K562 (cell line): ENCODE results near the gene THAP5. TPM values are rescaled to one million over a fixed set of nuclear protein-coding genes. Genes with fewer than 3 reads are reported as not detected.
A peak's percentile ranks its signal among the peaks of the same experiment; 100 is the strongest.

Experiments
- ATAC-seq: fragments of 200-7000 bp; cut with Tn5 transposase; 3 replicates; pipeline ENCODE4 v1.9.1; 2020; ENCODE audit warnings: moderate library complexity
- BruUV-seq: library from RNA; stranded (reverse); fragments of 400-500 nt; replicated peaks from 2 replicates; lab custom pipeline; 2021; lab: Mats Ljungman, UMichigan
- CTCF ChIA-PET: fragments of 300-600 bp; formaldehyde crosslinking; extraction: SDS; loops from one replicate; lab custom pipeline; 2021; ENCODE audit warnings: low intra/inter-chr PET ratio; lab: Yijun Ruan, JAX
- POLR2A ChIA-PET: fragments of 300-600, 350-650 bp; sonication (Branson Sonifier 250); formaldehyde crosslinking; extraction: SDS; loops from one replicate; lab custom pipeline; 2021; ENCODE audit warnings: antibody characterized with exemption, inconsistent platforms; lab: Yijun Ruan, JAX
- DNase-seq, 4 experiments: peaks; one replicate each; pipeline versions ENCODE4 v3.0.0 to v3.0.0-alpha.2; 2011 to 2018; ENCODE audit warnings: low spot score in 3 of 4, mixed read lengths in 3 of 4; ENCODE audit errors: extremely low read depth in 1 of 4
- FAIRE-seq: peaks from 2 replicates; lab custom pipeline; 2011; peaks lifted over from hg19 to GRCh38; lab: Jason Lieb, UNC
- H2AFZ ChIP-seq: 2 replicates; pipeline ENCODE4 v1.6.0; 2011; ENCODE audit warnings: low read depth, low read length, control low read depth, inconsistent platforms
- H3K27ac ChIP-seq: fragments of 200-600 bp; 3 replicates; pipeline ENCODE4 v1.8.0; 2011; ENCODE audit warnings: low read depth, mild to moderate bottlenecking, control low read depth, inconsistent platforms, low read length, moderate library complexity, mixed read lengths; ENCODE audit errors: extremely low read depth
- H3K27me3 ChIP-seq, 2 experiments: fragments of 300-600 bp in 1 of 2; 2 replicates in 1 of 2; 3 replicates in 1 of 2; pipeline versions ENCODE4 v1.6.0 to v1.8.0; 2011; ENCODE audit warnings: inconsistent platforms in 2 of 2, low read length in 2 of 2, mild to moderate bottlenecking in 1 of 2, mixed read lengths in 1 of 2, moderate library complexity in 1 of 2; ENCODE audit not compliant: control insufficient read depth in 2 of 2, insufficient read depth in 2 of 2
- H3K36me3 ChIP-seq: fragments of 300-600 bp; 3 replicates; pipeline ENCODE4 v1.8.0; 2011; ENCODE audit warnings: mild to moderate bottlenecking, low read length, inconsistent platforms; ENCODE audit not compliant: control insufficient read depth, insufficient read depth
- H3K4me1 ChIP-seq, 2 experiments: fragments of 200-600 bp in 1 of 2; replicated peaks in 1 of 2; 2 replicates in 1 of 2; 3 replicates in 1 of 2; pipeline versions ENCODE4 v1.5.1 to v1.8.0; 2011; ENCODE audit warnings: inconsistent platforms in 2 of 2, low read length in 2 of 2, mild to moderate bottlenecking in 1 of 2, mixed read lengths in 1 of 2, moderate library complexity in 1 of 2; ENCODE audit not compliant: control insufficient read depth in 2 of 2, insufficient read depth in 2 of 2
- H3K4me2 ChIP-seq: 2 replicates; pipeline ENCODE4 v1.6.1; 2011; ENCODE audit warnings: low read length, control low read depth, inconsistent platforms, mixed read lengths; ENCODE audit not compliant: insufficient read depth
- H3K4me3 ChIP-seq: fragments of 200-600 bp; sonication (generic), shearing (Covaris generic); 2 replicates; pipeline ENCODE4 v1.5.1; 2016; ENCODE audit warnings: control low read depth, inconsistent platforms
- H3K79me2 ChIP-seq: fragments of 200-600 bp; 3 replicates; pipeline ENCODE4 v1.8.0; 2011; ENCODE audit warnings: low read length, inconsistent platforms; ENCODE audit not compliant: control insufficient read depth, insufficient read depth
- H3K9ac ChIP-seq, 2 experiments: 2 replicates each; pipeline versions ENCODE4 v1.6.0 to v1.6.1; 2011; ENCODE audit warnings: low read depth in 2 of 2, low read length in 2 of 2, control low read depth in 1 of 2, inconsistent platforms in 1 of 2, mild to moderate bottlenecking in 1 of 2, mixed read lengths in 1 of 2; ENCODE audit not compliant: insufficient read depth in 1 of 2
- H3K9me1 ChIP-seq: one replicate; pipeline ENCODE4 v1.6.0; 2011; ENCODE audit warnings: inconsistent platforms, mild to moderate bottlenecking, low read length, moderate library complexity; ENCODE audit not compliant: control insufficient read depth, insufficient read depth
- H3K9me3 ChIP-seq: replicated peaks from 2 replicates; pipeline ENCODE4 v1.5.1; 2011; ENCODE audit warnings: low read depth, low read length, inconsistent platforms; ENCODE audit not compliant: control insufficient read depth, insufficient read depth
- H4K20me1 ChIP-seq: replicated peaks from 2 replicates; pipeline ENCODE4 v1.6.1; 2011; ENCODE audit warnings: low read length, inconsistent platforms, mixed read lengths; ENCODE audit not compliant: control insufficient read depth, insufficient read depth
- BMI1 ChIP-seq: fragments of 150-350 bp; IDR thresholded peaks from 2 replicates; pipeline ENCODE4 v1.6.1; 2014; ENCODE audit warnings: low read length
- BRD4 ChIP-seq: fragments of 200-600 bp; sonication (generic); IDR thresholded peaks from 2 replicates; pipeline ENCODE4 v1.6.1; 2017; ENCODE audit warnings: inconsistent platforms
- EZH2 ChIP-seq: IDR thresholded peaks from 2 replicates; pipeline ENCODE4 v1.6.1; 2012; ENCODE audit warnings: low read depth, mild to moderate bottlenecking, inconsistent platforms, low read length, borderline replicate concordance
- MYNN ChIP-seq, 2 experiments: sonication (generic); formaldehyde crosslinking in 1 of 2; IDR thresholded peaks; 2 replicates each; pipeline versions ENCODE4 v1.5.0 to v1.6.1; 2016 to 2020; ENCODE audit warnings: antibody characterized with exemption in 1 of 2, missing genetic modification reagents in 1 of 2
- RFX1 ChIP-seq: fragments of 450-650 bp; IDR thresholded peaks from 2 replicates; pipeline ENCODE4 v1.6.1; 2016; ENCODE audit warnings: mild to moderate bottlenecking, moderate library complexity
- STAT6 ChIP-seq: sonication (generic); formaldehyde crosslinking; IDR thresholded peaks from 2 replicates; pipeline ENCODE4 v1.8.1; 2023; ENCODE audit warnings: mild to moderate bottlenecking, missing genetic modification reagents
- WGBS: fragments of 100-300 bp; shearing (Covaris generic); methylation state at CpG from one replicate; pipeline ENCODE4 v1.1.6; 2016; ENCODE audit warnings: low coverage, mixed read lengths; ENCODE audit not compliant: insufficient coverage; ENCODE audit errors: missing lambda C conversion rate; 5-methylcytosine and 5-hydroxymethylcytosine counted together
- in situ Hi-C: fragments of 300-500 bp; cut with MboI; formaldehyde crosslinking; loops from 4 replicates; pipeline ENCODE4 v1.15.0; 2018; ENCODE audit warnings: inconsistent platforms, mixed read lengths
- intact Hi-C: fragments of 100-400 bp; cut with micrococcal nuclease; formaldehyde crosslinking; loops from 2 replicates; pipeline ENCODE4 v1.14.2; 2022
- polyA plus RNA-seq, 8 experiments: library from polyadenylated mRNA; depleted of rRNA in 4 of 8; stranded (reverse) in 5 of 8; unstranded in 3 of 8; fragments of >200 nt; fragmentation: Nextera tagmentation in 2 of 8; fragmentation: Illumina TruSeq in 1 of 8; extraction: Ambion mirVana in 2 of 8; extraction: Trizol in 1 of 8; gene quantifications; 2 replicates each; pipeline versions ENCODE4 v1.2.1 to v1.2.3, GENCODE V29; 2011 to 2014; ENCODE audit warnings: inconsistent platforms in 1 of 8, missing spikeins in 1 of 8
- total RNA-seq, 7 experiments: library from RNA; depleted of rRNA in 6 of 7; stranded (reverse); fragments of >200 nt in 6 of 7; fragmentation: Illumina TruSeq in 2 of 7; extraction: Trizol in 2 of 7; gene quantifications; 2 replicates each; pipeline versions ENCODE4 v1.2.1 to v1.2.3, GENCODE V29; 2011 to 2021; ENCODE audit warnings: low replicate concordance in 1 of 7
- TF ChIP-seq, protein P1 (sequence below): fragments of 150-350 bp; conservative IDR thresholded peaks from 2 replicates; pipeline ENCODE4 v1.6.1; 2014; ENCODE audit warnings: low read length
- TF ChIP-seq, protein P2 (sequence below): sonication (generic); formaldehyde crosslinking; IDR thresholded peaks from 2 replicates; pipeline ENCODE4 v1.8.0; 2022; ENCODE audit warnings: missing genetic modification reagents, mild to moderate bottlenecking, moderate library complexity, borderline replicate concordance

Gene THAP5
- total and polyA plus RNA-seq, 9 of the 15 experiments (the other 6 are each of a cell fraction or from before 2014, with no cell fraction given) = 16.5 to 58.1 (median 28.2) TPM

GRCh38 chr7:108598914-108599580 lies 29.5 kb upstream of the THAP5 start:
- ChIA-PET CTCF (no interaction called here), POLR2A (no interaction called here)
- Histone ChIP-seq H3K9ac (no peak overlapping the region), H2AFZ (no peak overlapping the region), H4K20me1 (no peaks in the 10 kb centered on the region), H3K4me3 (no peak overlapping the region), H3K27ac (no peak overlapping the region), H3K36me3 (no peaks in the 10 kb centered on the region), H3K27me3 (peaks cover 26 to 45% of the 10 kb centered on the region in 2 experiments), H3K9me3 (no peaks in the 10 kb centered on the region), H3K79me2 (no peaks in the 10 kb centered on the region), H3K4me1 (peaks cover 0 to under 1% of the 10 kb centered on the region in 2 experiments; a peak in 1 of 5 replicates), H3K9me1 (no peaks in the 10 kb centered on the region), H3K4me2 (no peak overlapping the region)
- 2% methylated on average over 6 of the region's 6 CpGs for WGBS
- peak; percentile 58; the same call in 1 of the 2 replicates for TF ChIP-seq EZH2
- no peak for TF ChIP-seq MYNN (IDR thresholded peaks at IDR 0.05)
- TF ChIP-seq MYNN (CRISPR knock-in tag; IDR thresholded peaks at IDR 0.05) = no peak
- intact Hi-C loops = no loop called here
- in situ Hi-C loops = no loop called here
- no TSS peak for BruUV-seq
- ATAC-seq (no peak), FAIRE-seq (no peak), DNase-seq (no peak)

GRCh38 chr7:108598153-108598552 lies 28.6 kb upstream of the THAP5 start:
- Histone ChIP-seq H3K27ac (no peak overlapping the region), H3K4me2 (no peak overlapping the region), H3K27me3 (peaks cover 26 to 49% of the 10 kb centered on the region in 2 experiments), H3K36me3 (no peaks in the 10 kb centered on the region), H3K79me2 (no peaks in the 10 kb centered on the region), H3K4me3 (no peak overlapping the region), H4K20me1 (no peaks in the 10 kb centered on the region), H2AFZ (no peak overlapping the region), H3K4me1 (no peaks in the 10 kb centered on the region), H3K9me1 (no peaks in the 10 kb centered on the region), H3K9ac (no peak overlapping the region), H3K9me3 (no peaks in the 10 kb centered on the region)
- no peak for ATAC-seq
- no peak for FAIRE-seq
- intact Hi-C loops = no loop called here
- WGBS = 0% methylated on average over 2 of the region's 2 CpGs
- POLR2A ChIA-PET = interaction anchor here (0.7 kb wide), 1 partner anchor 233 kb away, joined by 3 read pairs; no protein-coding TSS in a partner anchor
- in situ Hi-C loops = no loop called here
- no peak for DNase-seq
- CTCF ChIA-PET = no interaction called here
- BruUV-seq = no TSS peak
- TF ChIP-seq EZH2 (no peak), BMI1 (no peak), RFX1 (peak; percentile 29; the same call in 1 of the 2 replicates), STAT6 (CRISPR knock-in tag) (no peak), BRD4 (no peak)
- TF ChIP-seq, protein P1, sequence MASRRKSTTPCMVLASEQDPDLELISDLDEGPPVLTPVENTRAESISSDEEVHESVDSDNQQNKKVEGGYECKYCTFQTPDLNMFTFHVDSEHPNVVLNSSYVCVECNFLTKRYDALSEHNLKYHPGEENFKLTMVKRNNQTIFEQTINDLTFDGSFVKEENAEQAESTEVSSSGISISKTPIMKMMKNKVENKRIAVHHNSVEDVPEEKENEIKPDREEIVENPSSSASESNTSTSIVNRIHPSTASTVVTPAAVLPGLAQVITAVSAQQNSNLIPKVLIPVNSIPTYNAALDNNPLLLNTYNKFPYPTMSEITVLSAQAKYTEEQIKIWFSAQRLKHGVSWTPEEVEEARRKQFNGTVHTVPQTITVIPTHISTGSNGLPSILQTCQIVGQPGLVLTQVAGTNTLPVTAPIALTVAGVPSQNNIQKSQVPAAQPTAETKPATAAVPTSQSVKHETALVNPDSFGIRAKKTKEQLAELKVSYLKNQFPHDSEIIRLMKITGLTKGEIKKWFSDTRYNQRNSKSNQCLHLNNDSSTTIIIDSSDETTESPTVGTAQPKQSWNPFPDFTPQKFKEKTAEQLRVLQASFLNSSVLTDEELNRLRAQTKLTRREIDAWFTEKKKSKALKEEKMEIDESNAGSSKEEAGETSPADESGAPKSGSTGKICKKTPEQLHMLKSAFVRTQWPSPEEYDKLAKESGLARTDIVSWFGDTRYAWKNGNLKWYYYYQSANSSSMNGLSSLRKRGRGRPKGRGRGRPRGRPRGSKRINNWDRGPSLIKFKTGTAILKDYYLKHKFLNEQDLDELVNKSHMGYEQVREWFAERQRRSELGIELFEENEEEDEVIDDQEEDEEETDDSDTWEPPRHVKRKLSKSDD = no peak
- TF ChIP-seq, protein P2, sequence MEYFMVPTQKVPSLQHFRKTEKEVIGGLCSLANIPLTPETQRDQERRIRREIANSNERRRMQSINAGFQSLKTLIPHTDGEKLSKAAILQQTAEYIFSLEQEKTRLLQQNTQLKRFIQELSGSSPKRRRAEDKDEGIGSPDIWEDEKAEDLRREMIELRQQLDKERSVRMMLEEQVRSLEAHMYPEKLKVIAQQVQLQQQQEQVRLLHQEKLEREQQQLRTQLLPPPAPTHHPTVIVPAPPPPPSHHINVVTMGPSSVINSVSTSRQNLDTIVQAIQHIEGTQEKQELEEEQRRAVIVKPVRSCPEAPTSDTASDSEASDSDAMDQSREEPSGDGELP (CRISPR knock-in tag) = no peak
